Measurements from ENCODE around the gene LPAR3. TPM values are rescaled to one million over a fixed set of nuclear protein-coding genes. Genes with fewer than 3 reads are reported as not detected.

The LPAR3 gene
- total and polyA plus RNA-seq, 9 donors, result 0.20 to 22.7 (median 2.5) TPM

DNA sequence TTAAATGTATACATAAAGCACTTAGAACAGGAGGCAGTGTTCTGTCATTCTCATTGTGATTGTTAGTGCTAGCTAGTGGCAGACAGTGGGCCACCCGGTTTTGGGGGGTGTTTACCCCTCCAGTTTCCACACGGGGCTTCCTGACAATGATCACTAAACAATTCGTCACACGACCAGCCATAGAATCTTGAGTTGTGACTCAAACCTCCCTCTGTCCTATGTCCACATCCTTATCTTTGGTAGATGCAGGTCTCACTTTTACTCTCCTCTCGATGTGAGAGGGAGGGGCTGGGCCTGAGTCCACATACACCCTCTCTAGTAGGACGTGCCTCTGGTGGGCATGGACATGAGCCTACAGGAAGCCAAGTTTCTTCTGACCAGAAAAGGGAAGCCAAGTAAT is 110.1 kb downstream of the LPAR3 start:
- 77 to 82% (median 80%) methylated on average over 6 of the region's 6 CpGs for WGBS, 3 donors
- Histone ChIP-seq H3K36me3 (no peaks in the 10 kb centered on the region), H3K9me3 (no peaks in the 10 kb centered on the region), H3K27ac (no peak overlapping the region), H3K4me1 (ENCODE audit: insufficient read depth) (no peaks in the 10 kb centered on the region), H3K4me3 (no peak overlapping the region), H3K27me3 (no peaks in the 10 kb centered on the region)
- DNase-seq, result no peak
- intact Hi-C loops (cut with DNase I), result no loop called here
- TF ChIP-seq, protein P1, sequence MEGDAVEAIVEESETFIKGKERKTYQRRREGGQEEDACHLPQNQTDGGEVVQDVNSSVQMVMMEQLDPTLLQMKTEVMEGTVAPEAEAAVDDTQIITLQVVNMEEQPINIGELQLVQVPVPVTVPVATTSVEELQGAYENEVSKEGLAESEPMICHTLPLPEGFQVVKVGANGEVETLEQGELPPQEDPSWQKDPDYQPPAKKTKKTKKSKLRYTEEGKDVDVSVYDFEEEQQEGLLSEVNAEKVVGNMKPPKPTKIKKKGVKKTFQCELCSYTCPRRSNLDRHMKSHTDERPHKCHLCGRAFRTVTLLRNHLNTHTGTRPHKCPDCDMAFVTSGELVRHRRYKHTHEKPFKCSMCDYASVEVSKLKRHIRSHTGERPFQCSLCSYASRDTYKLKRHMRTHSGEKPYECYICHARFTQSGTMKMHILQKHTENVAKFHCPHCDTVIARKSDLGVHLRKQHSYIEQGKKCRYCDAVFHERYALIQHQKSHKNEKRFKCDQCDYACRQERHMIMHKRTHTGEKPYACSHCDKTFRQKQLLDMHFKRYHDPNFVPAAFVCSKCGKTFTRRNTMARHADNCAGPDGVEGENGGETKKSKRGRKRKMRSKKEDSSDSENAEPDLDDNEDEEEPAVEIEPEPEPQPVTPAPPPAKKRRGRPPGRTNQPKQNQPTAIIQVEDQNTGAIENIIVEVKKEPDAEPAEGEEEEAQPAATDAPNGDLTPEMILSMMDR (IDR thresholded peaks at IDR 0.05), result no peak
- TF ChIP-seq EP300 (IDR thresholded peaks at IDR 0.05), result no peak
- TF ChIP-seq POLR2A (IDR thresholded peaks at IDR 0.05), result no peak

DNA sequence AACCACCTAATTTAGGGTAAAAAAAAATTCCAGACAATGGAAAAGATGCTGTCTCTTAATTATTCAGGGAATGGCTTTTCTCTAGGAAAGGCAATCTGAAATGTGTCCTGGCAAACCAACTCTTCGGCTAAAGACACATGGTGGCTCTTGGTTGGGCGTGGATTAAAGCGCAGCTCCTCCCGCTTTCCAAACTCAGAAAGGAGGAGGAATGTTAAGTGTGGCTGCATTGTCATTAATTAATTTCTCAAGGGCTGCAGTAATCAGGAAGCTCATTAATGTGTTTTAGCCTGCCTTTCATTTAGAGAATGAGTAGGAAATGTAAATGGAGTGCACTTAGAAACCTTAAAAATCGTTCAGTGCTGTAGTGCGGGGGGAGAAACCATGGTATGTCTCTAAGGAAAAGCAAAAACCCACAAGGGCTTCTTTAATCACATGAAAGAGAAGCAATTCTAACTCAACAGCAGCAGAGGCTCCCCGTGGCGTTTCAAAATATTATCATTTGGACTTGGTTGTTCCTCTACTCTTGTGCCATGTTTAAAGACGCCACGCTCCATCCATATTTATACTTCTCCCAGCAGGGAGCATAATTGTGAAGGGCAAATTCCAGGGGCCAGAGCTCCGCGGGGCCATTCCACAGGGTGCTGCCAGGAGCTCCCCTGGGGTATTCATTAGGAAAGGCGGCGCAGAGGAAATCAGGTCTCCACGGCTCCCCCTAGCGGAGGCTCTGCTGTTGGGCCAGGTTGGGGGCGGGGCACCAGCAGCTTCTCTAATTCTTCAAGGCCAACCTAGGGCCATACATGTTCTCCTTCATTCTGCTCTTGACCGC is 110.8 kb downstream of the LPAR3 start:
- Histone ChIP-seq H3K4me1 (ENCODE audit: insufficient read depth) (no peaks in the 10 kb centered on the region), H3K27me3 (no peaks in the 10 kb centered on the region), H3K27ac (no peak overlapping the region), H3K36me3 (no peaks in the 10 kb centered on the region), H3K4me3 (no peak overlapping the region), H3K9me3 (no peaks in the 10 kb centered on the region)
- TF ChIP-seq POLR2A (IDR thresholded peaks at IDR 0.05), result no peak
- no peak for TF ChIP-seq EP300 (IDR thresholded peaks at IDR 0.05)
- TF ChIP-seq, protein P1 (IDR thresholded peaks at IDR 0.05), result no peak
- DNase-seq, result peak; percentile 23 to 69 (median 26)
- intact Hi-C loops (cut with DNase I), result no loop called here
- WGBS, 3 donors, result 44 to 52% (median 49%) methylated on average over 18 of the region's 18 CpGs

DNA sequence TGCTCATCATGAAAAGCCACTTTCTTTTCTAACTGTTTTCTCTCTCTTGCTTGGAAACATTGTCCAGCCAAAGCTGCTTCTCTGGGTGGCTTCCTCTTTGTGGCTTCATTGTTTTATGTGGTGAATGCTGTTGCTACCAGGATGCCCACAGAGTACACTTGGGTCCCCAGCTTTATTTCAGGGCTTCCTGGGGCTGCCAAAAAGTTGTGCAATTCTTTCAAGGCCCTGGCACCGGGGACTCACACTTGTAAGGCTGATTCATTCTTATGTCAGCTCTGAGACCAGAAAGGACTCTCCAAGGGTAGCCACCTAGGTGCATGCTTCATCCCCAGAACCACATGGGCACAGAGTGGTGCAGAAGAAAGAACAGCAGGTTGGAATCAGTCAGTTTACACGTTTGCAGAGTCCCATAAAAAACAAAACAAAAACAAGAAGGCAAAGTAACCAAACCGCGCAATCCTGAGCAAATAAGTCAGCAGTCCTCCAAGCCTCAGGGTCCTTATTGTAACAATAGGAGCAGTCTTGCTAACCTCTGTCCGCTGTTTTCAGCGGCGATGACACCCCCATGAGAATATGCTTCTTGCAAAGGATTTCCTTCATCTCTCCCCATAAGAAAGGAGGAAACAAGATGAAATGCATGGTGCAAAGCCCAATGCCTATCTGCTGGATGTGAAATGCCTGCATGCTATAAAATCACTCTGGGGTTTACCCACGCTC is 112.8 kb downstream of the LPAR3 start:
- H3K27ac ChIP-seq, result no peak overlapping the region
- intact Hi-C loops (cut with DNase I), result loop anchor here in 1 of 4 donors (10.0 kb wide), 1 partner anchor 845 kb away; no protein-coding TSS in a partner anchor
- no peaks in the 10 kb centered on the region for H3K9me3 ChIP-seq
- TF ChIP-seq POLR2A (IDR thresholded peaks at IDR 0.05) (no peak), EP300 (IDR thresholded peaks at IDR 0.05) (no peak)
- TF ChIP-seq, protein P1 (IDR thresholded peaks at IDR 0.05), result no peak
- H3K4me3 ChIP-seq, result no peak overlapping the region
- H3K36me3 ChIP-seq, result no peaks in the 10 kb centered on the region
- 74 to 80% (median 76%) methylated on average over 8 of the region's 8 CpGs for WGBS, 3 donors
- DNase-seq, result no peak
- no peaks in the 10 kb centered on the region for H3K27me3 ChIP-seq
- H3K4me1 ChIP-seq (ENCODE audit: insufficient read depth), result no peaks in the 10 kb centered on the region

DNA sequence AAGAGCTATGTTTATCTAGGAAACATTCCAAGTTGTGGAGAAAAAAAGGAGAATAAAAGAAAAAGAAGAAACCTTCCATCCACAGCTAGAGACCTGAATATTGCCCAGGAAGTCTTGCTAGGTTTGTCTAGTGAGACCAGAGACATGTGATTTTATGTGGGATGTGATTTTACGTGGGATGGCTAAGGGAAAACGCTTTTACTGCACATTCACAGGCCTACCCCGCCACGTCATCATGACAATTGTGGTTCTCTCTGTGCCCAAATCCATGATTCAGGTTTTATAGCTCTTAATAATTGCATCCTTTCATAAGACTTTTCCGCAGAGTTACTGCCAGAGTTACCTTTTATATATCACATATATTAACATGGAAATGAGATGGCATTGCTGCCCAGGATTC is 116.4 kb downstream of the LPAR3 start:
- Histone ChIP-seq H3K9me3 (no peaks in the 10 kb centered on the region), H3K4me1 (ENCODE audit: insufficient read depth) (no peaks in the 10 kb centered on the region), H3K27me3 (no peaks in the 10 kb centered on the region), H3K36me3 (no peaks in the 10 kb centered on the region), H3K4me3 (no peak overlapping the region), H3K27ac (no peak overlapping the region)
- intact Hi-C loops (cut with DNase I), result loop anchor here in 1 of 4 donors (10.0 kb wide), 1 partner anchor 842 kb away; no protein-coding TSS in a partner anchor
- 80 to 90% (median 85%) methylated on average over 5 of the region's 5 CpGs for WGBS, 3 donors
- DNase-seq, result no peak
- TF ChIP-seq POLR2A (IDR thresholded peaks at IDR 0.05) (no peak), EP300 (IDR thresholded peaks at IDR 0.05) (no peak)
- TF ChIP-seq, protein P1 (IDR thresholded peaks at IDR 0.05), result no peak
